Amniotic epithelial cell (primary cell): ENCODE measurements around the gene ZAP70.
A peak's percentile ranks its signal among the peaks of the same experiment; 100 is the strongest.

Experiments
- DNase-seq: peaks from one replicate; pipeline ENCODE4 v3.0.0-alpha.2; 2010; ENCODE audit warnings: low read depth

ZAP70 gene

DNA sequence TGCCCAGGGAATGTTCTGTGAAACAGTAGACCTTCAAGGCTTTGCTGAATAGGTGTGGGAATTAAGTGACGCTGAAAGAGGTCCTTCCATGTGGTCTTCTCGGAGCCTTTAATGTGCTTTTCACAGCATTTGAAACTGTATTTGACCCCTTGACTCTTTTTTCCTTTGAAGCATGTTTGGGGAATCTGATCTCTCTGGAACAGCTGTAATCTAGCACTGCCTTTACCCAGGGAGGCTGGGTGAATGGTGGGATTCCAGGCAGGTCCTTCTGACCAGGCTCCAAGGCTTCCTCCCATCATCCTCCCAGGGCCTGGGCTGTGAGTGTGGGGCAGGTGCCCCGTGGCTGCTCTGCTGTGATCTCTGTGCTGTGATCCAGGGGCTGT lies 4.2 kb downstream of the ZAP70 start:
- no peak for DNase-seq

DNA sequence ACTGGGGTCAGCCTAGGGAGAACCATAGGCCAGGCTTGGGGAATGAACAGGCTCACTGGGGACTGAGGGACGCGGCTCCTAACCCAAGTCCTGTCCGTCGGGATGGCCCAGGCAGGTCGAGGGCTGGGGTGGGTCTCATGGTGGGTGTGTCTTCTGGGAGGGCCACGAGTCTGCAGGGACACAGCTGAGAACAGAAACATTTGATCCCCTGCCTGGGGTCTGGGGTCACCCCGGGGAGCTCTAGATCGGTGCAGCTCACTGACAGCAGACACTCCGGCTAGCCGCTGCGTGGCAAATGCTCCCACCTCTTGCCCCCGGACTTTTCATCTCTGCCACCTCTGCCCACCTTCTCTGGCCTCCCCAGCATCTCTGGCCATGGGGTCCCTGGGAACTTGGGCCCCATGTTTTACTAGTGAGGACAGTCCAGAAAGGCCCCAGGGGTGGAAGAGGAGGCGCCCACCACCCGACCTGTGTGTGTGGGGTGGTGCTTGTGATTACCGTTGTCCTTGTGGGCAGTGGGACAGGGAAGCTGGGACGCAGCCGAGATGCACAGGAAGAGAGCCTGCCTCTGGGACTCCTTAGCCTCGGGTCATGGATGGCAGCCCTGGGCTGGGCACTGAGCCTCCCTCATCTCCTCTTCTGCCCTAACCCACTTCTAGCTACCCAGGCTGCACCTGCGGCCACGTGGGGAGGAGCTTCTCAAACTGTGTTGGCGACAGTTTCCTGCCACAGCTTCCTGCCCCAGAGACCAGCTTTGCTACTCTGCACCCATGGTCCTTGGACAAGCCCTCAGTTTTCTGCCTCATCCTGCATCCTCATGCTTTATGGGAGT lies 4.9 kb downstream of the ZAP70 start:
- DNase-seq, result no peak

DNA sequence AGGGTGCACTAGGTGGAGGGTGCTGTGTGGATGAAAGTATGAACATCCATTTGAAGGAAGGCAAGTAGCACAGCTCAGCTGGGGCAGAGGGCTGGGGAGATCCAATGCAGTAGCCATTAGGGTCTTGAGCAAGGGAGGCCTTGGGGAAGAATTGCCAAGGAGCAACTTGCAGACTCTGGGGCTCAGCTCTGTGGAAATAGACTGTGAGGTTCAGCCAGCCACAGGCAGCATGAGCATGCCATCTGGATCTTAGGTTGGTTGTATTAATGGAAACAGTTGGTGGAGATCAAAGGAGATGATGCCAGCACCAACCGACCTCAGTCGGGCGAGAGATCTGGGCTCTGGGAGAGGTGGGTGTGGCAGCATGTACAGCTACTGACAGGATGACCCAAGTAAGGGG lies 5.6 kb downstream of the ZAP70 start:
- DNase-seq, result no peak

DNA sequence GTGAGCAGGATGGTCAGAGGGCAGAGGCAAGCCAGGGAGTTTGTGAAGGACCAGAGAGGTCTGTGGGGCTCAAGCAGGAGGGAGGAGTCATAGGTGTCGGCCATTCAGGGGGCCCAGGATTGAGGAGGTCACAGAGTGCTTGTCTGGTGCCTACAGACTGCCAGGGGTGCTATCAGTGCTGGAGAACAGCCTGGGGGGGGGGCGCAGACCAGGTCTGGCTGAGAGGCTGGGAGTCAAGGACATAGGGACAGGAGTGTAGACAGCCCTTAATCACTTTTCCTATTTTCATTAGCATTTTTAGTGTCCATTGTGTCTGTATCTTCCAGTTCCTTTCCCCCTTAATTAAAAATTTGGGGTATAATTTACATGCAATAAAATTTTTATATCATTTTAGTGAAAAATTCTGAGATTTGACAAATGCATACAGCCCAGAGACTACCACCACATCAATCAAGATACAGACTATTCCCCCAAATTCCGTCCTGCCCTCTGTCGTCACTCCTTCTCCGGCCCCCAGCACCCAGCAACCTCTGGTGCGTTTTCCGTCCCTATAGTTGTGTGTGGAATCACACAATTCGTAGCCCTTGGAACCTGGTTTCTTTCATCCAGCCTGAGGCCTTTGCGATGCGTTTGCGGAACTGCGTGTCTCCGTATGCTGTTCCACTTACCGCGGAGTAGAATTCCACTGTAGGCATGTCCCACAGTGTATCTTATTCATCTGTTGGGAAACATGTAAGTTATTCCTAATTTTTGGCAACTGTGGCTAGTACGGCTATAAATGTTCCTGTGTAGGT lies 6.2 kb downstream of the ZAP70 start:
- DNase-seq, result no peak

DNA sequence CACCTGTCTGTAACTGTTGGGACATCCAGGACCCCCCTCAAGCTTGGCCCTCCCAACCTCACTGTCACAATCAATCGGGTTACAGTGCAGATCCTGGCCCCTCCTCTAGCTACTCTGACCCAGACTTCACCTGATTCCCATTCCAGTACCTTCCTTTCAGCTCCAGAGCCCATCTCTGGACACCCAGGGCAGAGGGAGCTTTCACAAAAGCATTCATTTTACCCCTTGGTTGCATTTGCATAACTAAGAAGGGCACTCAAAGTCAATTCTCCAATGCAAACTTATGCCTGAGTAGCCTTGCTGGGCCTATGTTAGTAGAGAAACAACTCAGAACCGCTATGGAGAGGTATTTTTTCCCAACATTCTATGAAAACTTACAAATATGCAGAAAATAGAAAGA lies 7.4 kb downstream of the ZAP70 start:
- no peak for DNase-seq

DNA sequence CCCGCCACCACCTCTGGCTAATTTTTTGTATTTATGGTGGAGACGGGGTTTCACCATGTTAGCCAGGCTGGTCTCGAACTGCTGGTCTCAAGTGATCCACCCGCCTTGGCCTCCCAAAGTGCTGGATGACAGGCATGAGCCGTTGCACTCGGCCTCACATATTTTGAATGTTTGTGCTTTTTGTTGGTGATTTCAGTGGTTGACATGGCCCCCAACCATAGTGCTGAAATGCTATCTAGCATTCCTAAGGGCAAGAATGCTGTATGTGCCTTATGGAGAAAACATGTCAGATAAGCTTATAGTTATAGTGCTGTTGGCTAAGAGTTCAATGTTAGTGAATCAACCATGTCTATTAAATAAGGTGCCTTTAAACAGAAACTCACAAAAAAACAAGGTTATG lies 8.9 kb downstream of the ZAP70 start:
- peak; percentile 35 for DNase-seq

DNA sequence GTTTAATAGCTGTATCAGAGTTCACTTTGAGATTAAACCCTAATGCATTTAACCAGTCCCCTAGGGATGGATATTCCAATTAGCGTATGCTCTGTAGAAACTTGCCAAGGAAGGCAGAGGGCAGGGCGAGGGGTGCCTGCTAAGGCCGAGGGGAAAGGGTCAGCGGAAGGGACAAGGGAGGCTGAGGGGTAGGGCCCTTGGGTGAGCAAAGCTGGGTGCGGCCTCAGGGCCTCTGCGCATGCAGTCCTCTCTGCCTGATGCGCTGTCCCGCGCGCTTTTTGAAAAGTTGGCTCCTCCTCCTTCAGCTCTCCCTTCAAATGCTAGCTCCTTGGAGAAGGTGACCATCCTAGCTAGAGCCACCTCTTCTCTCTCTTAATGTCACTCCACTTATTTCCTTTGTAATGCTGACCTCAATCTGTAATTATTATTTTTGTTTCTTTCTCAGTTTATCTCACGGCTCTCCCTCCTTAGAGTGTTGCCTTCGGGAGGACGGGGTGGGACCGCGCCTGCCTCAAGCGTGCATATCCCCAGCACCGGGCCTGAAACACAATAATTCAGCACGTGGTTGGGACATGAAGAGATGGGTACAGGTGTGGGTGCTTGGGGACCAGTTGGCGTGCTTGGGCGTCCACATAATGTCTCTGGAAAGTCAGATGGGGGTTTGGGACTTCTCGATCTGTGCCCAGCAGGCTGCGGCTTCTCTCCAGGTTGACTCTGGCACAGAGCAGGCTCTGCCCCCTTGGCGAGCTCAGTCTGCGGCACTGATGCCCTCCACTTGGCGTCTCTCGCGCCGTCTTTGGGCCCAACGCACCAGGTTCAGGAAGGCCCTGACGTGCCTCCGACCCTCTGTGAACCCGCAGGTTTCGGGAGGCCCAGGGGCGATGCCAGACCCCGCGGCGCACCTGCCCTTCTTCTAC lies 10.0 kb downstream of the ZAP70 start:
- no peak for DNase-seq

DNA sequence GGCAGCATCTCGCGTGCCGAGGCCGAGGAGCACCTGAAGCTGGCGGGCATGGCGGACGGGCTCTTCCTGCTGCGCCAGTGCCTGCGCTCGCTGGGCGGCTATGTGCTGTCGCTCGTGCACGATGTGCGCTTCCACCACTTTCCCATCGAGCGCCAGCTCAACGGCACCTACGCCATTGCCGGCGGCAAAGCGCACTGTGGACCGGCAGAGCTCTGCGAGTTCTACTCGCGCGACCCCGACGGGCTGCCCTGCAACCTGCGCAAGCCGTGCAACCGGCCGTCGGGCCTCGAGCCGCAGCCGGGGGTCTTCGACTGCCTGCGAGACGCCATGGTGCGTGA lies 10.7 kb downstream of the ZAP70 start:
- DNase-seq, result no peak

DNA sequence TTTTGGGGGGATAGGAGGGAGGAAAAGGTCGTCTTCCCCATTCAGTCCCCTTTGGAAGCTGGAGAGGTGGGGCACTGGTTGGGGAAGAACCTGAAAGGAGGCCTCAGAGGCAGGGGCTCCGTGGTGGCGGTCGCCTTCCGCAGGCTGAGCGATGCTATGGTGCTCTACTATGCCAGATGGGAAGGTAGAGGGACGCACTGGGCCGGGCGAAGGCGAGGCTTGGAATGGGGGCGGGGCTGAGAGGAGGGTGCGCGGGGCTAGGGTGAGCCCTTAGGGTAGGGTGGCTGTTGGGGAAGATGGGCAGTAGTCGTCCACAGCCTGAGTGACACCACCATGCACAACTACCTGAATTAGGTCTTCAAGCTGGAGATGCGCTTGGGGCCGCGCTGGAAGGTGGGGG lies 11.1 kb downstream of the ZAP70 start:
- no peak for DNase-seq

DNA sequence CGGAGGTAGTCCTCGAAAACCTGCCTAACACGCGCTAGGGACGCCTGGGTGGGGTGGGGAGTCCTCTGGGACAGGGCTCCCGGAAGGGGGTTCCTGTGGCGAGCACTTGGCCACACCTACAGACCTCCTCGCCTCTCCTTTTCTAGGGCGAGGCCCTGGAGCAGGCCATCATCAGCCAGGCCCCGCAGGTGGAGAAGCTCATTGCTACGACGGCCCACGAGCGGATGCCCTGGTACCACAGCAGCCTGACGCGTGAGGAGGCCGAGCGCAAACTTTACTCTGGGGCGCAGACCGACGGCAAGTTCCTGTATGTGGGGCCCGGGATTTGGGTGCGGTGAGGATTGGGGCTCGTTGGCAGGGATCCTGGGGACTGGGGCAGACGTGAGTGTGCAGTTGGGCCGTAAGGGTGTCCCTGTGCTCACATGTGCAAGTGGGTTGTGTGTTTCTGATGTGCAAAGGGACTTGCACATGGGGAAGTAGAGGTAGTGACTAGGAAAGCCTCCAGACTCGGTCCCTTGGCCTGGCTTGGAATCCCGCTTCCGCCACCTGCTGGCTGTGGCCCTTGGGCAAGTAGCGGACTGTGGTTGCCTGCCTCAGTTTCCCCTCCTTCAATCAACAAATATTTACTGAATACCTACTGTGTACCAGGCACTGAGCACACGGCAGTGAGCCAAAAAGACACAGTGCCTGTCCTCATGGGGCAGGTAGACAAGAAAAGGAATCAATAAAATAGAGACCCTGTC lies 11.7 kb downstream of the ZAP70 start:
- no peak for DNase-seq

DNA sequence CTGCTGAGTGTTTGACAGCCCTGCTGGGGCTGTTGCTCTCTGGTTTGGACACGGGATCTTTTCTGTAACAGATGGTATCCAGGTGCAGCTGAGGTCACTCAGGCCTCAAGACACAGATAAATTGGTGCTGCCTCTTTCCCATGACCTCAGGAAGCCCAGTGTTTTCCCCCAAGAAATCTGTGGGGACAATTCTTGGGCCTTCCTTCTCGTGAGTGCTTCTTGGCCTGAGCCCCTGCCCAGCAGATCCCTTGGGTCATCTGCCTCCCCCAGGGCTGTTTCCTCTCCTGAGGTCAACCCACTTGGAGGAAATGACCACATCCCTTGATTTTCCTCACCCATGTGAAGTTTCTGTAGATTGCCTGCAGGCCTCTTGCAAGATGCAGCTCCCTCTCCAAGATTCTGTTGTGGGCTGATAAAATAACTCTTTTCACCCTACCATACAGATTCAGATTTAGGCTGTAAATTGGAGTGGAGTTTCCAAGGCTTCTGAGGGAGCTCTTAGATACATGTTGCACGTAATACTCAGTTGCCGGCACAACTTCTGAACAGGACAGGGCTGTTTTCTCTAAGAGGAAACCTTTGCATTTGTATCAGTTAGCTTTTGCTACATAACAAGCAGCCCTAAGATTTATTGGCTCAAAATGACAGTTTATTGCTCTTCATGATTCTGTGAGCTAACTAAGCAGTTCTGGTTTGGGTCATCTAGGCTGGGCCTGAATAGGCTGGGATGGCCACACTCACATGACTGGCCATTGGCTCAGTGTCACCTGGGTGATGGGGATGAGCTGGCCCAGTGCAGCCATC lies 13.1 kb downstream of the ZAP70 start:
- DNase-seq, result no peak

DNA sequence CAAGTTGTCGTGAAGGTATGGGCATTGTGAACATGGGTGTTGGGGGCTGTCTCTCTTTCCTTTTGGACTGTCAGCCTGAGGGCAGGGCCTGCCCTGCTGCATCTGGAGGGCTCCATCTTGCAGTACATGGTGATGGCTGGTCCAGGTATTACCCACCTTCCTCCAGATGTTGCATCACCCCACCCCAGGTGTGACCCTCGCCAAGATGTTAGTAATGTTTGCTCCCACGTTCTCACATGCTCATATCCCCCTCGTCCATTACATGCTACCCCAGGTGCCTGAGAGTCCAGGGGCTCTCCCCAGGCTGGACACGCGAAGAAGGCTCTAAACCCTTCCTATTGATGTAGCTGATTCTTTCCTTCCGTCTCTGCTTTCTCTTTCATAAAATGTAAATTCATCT lies 13.9 kb downstream of the ZAP70 start:
- no peak for DNase-seq

DNA sequence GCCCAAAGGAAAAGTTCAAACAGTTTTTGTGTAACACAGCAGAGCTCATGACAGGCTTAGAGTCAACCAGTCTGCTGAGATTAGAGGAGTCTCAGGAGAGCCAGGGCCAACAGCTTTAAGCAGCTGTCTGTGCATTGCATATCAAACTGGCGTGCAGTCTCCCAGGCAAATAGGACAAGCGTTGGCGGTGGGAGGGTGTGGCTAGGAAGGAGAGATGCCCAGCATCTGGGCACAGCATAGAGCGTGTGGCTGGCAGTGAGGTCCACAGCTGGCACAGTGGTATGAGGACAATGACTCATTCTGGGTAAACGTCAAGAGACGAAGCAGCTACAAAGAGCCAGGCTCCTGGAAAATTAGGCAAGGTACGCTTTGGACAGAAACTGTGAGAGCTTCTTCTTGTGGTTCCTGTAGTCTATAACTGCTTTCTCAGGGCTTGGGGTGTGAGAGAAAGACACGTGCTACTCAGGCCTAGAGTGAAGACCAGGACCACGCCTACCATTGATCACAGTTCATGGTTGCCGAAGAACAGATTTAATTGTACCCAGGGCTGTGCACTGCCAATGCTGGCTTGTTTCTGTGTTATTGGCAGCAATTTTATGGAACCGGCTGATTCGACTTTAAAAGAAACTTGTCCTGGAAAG lies 14.8 kb downstream of the ZAP70 start:
- no peak for DNase-seq

DNA sequence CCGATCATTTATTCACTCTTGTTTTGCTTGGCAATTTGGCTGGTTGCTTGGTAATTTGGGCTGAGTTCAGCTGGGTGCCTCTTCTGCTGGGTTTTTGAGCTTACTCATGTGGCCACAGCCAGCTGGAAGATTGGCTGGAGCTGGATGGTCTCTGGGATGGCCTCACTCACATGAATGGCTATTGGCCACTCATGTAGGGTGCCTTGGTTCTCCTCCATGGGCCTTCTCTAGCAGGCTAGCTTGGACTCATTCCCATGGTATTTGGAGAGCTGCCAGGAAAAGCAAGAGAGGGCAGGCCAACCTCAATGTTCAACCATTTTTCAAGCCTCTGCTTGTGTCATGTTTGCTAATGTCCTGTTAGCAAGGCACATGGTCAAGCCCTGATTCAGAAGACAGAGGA lies 16.9 kb downstream of the ZAP70 start:
- DNase-seq, result peak; percentile 20

DNA sequence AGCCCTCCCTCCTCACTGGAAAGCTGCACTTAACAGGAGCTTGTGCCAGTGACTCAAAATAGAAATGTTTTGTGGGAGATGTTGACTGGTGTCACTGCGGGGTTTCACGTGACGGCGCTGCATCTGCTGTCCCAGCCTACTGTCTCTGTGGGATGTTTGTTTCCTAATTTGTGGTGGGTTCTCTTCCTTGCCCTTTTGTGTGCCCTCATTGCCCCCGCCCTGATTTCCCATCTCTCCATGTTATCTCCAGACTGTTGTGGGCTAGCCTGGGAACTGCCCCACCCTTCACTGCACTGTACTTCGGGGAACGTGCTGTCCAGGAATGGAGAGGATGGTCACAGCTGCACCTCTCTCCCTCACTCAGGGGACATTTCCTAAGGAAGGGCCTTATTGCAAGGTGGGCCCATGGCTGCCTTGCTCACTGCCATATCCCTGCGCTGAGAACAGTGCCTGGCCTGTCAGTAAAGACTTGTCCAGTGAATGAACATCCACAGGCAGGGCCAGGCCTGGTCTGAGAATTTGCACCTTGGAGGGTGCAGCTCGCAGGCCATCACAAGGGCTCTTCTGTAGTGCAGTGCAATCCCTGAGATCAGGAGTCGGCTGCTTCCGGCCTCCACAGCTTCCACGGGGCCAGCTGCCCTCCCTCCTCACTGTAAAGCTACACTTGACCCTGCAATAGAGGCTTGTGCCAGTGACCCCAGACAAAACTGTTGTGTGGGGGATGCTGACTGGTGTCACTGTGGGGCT lies 18.1 kb downstream of the ZAP70 start:
- no peak for DNase-seq

DNA sequence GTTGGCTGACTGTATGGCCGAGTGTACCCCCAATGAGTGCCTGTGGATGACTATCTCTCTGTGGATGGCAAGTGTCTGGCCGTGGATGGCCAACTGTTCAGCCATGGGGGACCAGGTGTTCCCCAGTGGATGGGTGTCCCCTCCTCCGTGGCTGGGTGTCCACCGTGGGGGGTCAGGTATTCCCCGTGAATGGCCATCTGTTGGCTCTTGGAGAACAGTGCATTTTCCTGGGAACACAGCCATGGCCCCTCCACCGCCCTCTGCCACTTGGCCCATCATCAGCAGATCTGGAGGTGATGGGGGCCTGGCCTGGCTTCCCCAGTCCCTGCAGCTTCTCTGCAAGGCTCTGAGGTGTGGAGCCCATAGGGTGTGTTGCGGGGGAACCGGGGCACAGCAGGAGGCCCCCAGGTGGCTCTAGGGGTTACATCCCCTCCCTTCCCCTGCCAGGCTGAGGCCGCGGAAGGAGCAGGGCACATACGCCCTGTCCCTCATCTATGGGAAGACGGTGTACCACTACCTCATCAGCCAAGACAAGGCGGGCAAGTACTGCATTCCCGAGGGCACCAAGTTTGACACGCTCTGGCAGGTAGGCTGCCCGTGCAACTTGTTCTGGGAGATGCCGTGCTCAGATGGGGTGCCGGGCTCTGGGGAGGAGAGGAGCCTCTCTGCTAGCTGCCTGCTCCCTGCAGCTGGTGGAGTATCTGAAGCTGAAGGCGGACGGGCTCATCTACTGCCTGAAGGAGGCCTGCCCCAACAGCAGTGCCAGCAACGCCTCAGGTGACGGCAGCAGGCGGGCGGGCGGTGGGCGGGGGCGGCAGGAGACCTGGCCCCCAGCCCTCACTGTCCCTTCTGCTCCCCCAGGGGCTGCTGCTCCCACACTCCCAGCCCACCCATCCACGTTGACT lies 19.3 kb downstream of the ZAP70 start:
- DNase-seq, result no peak

DNA sequence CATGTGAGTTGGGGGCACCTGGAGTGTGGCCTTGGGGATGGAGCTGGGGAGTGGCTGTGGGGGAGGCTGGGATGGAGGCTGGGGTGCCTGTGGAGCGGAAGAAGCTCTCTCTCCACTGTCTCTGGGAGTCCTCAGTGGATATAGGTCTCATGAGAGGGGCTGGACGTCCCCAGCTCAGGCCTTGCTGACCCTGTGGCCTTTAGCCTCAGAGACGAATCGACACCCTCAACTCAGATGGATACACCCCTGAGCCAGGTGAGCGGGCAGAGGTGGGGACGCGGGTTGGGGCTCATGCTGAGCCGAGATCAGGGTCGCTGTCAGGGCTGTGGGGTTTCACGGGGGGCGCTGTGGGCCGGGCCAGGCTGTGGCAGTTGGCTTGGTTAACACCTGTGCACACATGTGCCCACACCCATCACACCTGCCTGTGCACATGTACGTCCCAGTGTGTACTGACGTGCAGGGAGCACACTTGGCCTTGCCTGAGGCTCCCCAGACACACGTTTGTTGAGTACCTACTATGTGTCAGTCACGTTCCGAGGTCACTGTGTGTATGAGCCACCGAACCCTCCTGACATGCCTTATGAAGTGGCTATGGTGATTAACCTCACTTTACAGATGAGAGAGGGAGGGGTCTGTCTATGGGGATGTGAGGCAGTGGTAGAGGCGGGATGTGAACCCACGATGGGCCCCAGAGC lies 20.1 kb downstream of the ZAP70 start:
- DNase-seq, result no peak
